Inferior parietal cortex (tissue), 1 donor: ENCODE data around the gene C6.

Source experiments
- DNase-seq: peaks from one replicate; pipeline ENCODE4 v3.0.0-alpha.2; 2016; ENCODE audit errors: extremely low spot score

The C6 gene

GRCh38 chr5:41122459-41122858, 90.9 kb downstream of the C6 start:
- no peak for DNase-seq

GRCh38 chr5:41120600-41120999, 92.7 kb downstream of the C6 start:
- no peak for DNase-seq

GRCh38 chr5:41118177-41118576, 95.2 kb downstream of the C6 start:
- no peak for DNase-seq

GRCh38 chr5:41115281-41115680, 98.1 kb downstream of the C6 start:
- DNase-seq: no peak

- DNase-seq: no peak
These were observed 100.6 kb downstream of the C6 start for GRCh38 chr5:41112486-41113455.

GRCh38 chr5:41109186-41109585, 104.1 kb downstream of the C6 start:
- no peak for DNase-seq

GRCh38 chr5:41102341-41102740, 111.0 kb downstream of the C6 start:
- no peak for DNase-seq

GRCh38 chr5:41097642-41098041, 115.7 kb downstream of the C6 start:
- DNase-seq: no peak

- no peak for DNase-seq
These were observed 117.8 kb downstream of the C6 start for GRCh38 chr5:41095324-41096101.

GRCh38 chr5:41094871-41095270, 118.5 kb downstream of the C6 start:
- DNase-seq: no peak

GRCh38 chr5:41093803-41094202, 119.5 kb downstream of the C6 start:
- DNase-seq: no peak
